SHP77 treated with DMSO at 0.1 percent for 48 hours (cell line): ENCODE measurements around the gene TMEM219.
"Not testable (repeated sequence)": the region's sequence is repeated elsewhere in the genome, so short reads cannot be mapped to it uniquely, and the experiment has no call there.

ENCODE experiments used
- DNase-seq: peaks from one replicate; lab custom pipeline; 2025; lab: John Stamatoyannopoulos, UW

Gene TMEM219

GRCh38 chr16:29961479-29962343 is at the start of gene TMEM219:
TSS of gene TMEM219 (plus strand) at chr16:29962079. CDS start at chr16:29963144, 1,065 bp downstream.
- DNase-seq = peak; percentile 88

DNA sequence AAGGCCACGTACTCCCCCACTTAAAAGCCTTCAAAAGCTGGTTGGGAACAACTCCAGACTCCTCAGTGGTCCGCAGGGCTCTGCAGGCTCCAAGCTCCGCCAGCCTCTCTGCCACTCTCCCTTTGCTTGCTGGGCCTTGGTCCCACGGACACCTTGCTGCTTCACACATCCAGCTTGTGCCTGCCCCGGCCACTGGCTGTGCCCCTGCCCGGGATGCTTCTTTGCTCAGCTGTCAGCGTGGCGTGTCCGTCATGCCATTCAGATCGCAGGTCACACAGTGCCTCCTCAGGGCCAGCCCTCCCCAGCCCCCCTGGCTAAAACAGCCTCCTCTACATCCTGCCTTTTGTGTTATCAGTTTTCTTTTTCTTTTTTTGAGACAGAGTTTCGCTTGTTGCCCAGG is 49.8 kb upstream of the TMEM219 start:
- DNase-seq = no peak

DNA sequence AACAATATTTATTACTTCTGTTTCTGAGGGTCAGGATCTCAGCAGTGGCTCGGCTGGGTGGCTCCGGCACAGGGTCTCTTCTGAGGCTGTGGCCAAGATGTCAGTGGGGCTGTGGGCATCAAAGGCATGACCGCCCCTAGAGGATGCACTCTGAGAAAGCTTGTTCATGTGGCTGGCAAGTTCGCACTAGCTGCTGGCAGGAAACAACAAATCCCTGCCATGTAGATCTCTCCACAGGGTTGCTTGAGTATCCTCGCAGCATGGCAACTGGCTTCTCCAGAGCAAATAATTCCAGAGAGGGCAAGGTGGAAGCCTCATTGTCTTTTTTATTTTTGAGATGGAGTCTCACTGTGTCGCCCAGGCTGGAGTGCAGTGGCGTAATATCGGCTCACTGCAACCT is 48.4 kb upstream of the TMEM219 start:
- DNase-seq = no peak

GRCh38 chr16:29915590-29916247 is 46.2 kb upstream of the TMEM219 start:
- no peak for DNase-seq

DNA sequence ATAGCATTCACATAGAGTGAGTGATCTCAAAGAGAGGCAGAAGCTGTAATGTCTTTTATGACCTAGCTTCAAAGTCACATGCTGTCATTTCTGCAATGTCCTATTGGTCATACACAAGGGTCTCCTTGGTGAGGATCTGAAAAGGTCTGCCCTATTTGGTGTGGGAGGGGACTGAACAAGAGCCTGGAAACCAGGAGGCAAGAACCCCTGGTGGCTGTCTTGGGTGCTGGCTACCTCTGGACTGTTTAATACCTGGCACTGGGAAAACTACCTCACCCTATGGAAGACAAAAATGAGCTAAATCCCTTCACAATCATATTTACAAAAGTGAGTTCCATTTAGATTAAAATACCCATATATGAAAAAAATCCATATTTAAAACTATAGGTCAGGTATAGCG is 44.9 kb upstream of the TMEM219 start:
- no peak for DNase-seq

- DNase-seq = no peak
These were observed 41.4 kb upstream of the TMEM219 start for GRCh38 chr16:29920288-29921033.

- no peak for DNase-seq
These were observed 40.9 kb upstream of the TMEM219 start for GRCh38 chr16:29921034-29921385.

- no peak for DNase-seq
These were observed 39.6 kb upstream of the TMEM219 start for GRCh38 chr16:29922326-29922725.

DNA sequence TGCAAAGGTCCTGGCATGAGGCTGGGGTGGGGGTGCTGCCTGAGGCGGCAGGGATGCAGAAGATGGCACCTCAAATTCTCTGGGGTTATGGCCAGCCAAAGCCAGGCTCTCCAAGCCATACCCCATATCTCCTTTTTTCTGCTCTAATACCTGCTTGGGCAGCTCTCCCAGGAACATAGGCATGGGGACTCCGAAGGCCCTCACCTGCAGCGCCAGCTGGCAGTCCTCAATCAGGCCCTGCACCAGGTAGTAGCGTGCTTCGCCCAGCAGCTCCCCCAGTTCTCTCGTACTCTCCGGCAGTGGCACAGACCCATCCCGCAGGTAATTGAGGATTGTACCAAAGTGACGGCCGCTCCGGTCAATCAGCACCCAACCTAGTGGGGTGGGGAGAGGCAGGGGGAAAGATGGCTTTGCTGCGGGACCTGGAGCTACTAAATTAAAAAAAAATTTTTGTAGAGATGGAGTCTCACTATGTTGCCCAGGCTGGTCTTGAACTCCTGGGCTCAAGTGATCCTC is 38.8 kb upstream of the TMEM219 start:
- no peak for DNase-seq

GRCh38 chr16:29925105-29925756 is 36.6 kb upstream of the TMEM219 start:
- DNase-seq = no peak

DNA sequence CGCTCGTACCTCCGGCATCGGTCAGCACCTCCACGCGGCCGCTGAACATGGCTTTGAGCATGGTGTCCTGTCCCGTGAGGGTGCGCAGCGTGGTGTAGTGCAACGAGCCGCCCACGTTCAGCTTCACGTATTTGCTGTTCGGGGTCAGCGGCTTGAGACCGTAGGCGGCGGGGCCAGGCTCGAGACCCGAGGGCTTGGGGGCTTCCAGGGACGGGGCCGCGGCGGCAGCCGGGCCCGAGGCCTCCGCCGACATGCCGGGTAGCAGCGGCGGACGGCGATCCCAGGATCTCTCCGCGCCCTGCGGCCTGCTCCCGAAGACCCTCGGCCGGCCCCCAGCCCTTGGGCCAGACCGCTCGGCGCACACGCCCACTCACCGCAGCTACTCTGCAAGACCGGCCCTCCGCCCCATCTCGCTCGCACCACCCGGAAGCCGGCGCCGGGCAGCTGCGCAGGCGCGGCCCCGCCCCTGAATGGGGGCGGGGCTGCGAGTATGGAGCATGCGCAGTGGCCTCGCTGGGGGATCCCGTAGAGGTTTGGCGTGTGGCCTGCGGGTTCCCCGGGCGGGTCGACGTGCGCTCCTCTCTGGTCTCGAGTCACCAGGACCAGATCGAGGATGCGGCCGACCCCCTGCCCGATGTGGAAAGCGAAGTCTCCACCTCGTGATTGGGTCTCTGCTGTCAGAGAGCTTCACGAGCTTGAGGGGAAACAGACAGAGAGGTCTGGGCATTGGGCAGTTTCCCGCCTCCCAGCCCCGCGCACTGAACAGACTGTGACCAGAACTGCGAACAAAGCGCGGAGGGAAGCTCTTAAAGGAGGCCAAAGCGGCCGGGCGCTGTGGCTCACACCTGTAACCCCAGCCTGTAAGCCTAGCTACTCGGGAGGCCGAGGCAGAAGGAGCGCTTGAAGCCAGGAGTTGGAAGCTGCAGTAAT is 35.8 kb upstream of the TMEM219 start, which contains the start of gene KCTD13:
TSS of gene KCTD13 (minus strand) at position 446 of the 930 bp plus-strand sequence. CDS start at position 253, 193 bp downstream.
- peak; percentile 86 for DNase-seq

DNA sequence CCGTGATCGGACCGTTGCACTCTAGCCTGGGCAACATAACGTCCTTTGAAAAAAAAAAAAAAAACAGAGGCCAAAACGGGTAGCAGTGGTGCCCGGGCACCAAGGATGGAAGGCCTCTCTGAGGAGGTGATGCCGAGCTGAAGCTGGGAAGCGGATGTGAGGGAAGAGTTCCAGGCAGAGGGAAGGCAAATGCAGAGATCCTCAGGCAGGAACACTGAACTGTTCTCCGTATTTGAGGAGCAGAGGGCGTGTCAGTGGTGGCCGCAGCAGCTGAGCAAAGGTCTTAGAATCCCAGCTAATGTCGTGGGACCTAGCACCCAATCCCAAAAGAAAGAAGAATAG is 35.2 kb upstream of the TMEM219 start:
- no peak for DNase-seq

DNA sequence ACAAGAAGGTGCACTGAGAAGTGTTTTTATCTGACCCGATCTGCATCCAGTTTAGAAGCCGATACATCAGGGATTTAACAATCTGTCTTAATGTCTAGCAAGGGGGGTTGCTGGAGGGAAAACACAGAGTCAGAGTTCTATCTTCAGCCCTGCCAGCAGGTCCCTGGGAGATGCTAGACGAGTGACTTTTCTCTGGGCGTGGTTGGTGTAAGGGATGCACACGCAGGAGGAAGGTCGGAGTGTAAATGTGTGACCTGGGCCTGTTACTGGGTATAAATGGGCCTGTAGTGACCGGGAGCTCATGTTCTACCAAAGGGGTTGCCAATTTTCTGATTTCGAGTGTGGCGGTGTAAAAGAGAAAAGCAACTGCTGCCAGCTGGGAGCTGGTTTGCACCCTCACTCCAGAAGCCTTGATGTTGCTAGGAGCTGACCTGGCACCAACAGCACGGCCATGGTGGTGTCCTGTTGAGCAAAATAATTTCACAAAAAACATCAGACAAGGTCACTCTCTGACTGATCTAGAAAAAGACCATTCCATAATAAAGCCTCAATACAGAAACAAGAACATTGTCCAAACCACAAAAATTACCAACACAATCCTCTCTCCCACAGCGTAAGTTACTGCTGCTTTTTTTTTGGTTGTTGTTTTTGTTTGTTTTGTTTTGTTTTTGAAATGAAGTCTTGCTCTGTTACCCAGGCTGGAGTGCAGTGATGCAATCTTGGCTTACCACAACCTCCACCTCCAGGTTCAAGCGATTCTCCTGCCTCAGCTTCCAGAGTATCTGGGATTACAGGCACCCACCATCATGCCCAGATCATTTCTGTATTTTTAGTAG is 34.6 kb upstream of the TMEM219 start:
- DNase-seq = no peak

DNA sequence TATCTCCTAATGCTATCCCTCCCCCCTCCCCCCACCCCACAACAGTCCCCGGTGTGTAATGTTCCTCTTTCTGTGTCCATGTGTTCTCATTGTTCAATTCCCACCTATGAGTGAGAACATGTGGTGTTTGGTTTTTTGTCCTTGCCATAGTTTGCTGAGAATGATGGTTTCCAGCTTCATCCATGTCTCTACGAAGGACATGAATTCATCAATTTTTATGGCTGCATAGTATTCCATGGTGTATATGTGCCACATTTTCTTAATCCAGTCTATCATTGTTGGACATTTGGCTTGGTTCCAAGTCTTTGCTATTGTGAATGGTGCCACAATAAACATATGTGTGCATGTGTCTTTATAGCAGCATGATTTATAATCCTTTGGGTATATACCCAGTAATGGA is 30.1 kb upstream of the TMEM219 start:
- DNase-seq = not testable (repeated sequence)

GRCh38 chr16:29940656-29941055 is 21.2 kb upstream of the TMEM219 start:
- DNase-seq = no peak

DNA sequence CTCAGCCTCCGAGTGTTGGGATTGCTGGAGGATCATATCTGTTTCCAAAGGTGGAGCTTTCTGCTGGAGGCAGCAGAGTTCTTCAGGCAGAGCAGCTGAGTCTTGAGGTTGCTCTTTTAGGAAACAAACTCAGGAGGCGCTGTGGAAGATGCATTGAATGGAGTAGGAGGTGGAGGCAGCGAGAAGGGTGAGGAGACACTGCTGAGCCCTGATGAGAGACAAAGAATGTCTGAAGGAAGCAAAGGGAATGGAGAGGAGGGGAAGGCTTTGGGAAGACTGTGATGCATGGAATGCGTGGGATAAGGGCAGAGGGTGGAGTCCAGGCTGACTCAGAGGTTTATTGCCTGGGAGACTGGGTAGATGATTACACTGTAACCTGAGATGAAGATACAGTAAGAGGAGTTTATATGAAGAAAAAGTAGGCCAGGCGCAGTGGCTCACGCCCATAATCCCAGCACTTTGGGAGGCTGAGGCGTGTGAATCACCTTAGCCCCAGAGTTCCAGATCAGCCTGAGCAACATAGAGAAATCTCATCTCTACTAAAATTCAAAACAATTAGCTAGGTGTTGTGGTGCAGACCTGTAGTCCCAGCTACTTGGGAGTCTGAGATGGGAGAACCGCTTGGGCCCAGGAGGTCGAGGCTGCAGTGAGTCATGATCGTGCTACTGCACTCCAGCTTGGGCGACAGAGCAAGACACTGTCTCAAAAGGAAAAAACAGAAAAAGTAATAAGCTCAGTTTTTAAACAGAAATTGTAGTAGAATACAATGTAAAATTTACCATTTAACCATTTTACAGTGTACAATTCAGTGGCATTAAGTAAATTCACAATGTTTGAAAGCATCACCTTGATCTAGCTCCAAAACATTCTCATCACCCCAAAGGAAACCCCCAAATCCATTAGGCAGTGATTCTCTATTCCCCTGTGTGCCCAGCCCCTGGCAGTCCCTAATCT is 17.8 kb upstream of the TMEM219 start:
- peak; percentile 53 for DNase-seq

- no peak for DNase-seq
These were observed 14.0 kb upstream of the TMEM219 start for GRCh38 chr16:29947897-29948296.

DNA sequence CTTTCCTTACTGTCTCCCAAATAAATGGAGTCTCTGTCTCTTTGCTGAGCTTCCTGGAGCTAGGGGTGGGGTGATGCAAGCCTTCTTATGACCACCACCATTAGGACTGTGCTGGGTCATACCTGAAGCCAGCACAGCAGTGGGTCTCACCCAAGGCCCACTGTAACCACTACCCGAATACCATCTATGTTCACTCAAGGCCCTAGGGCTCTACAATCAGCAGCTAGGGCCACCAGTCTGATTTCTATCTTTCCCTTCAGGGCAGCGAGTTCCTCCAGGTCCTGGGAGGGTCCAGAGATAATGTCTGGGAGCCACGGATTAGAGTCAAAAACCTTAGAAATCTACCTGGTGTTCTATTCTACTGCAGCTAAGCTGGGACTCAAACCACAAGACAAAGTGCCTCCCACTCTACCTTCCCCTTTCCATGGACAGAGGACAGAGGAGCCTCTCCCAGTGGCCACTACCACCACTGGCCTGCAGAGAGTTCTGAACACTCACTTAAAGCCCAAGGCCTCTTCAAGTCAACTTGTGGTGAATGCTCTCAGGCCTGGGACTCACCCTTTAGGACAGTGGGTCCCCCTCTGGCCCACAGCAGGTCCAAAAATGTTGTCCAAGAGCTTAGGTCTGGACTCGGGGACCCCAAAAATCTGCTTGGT is 10.9 kb upstream of the TMEM219 start:
- no peak for DNase-seq
